HCT116 (cell line): ENCODE results near the gene CDKAL1. TPM values are rescaled to one million over a fixed set of nuclear protein-coding genes. Genes with fewer than 3 reads are reported as not detected.

Source experiments
- ATAC-seq: fragments of 200-7000 bp; cut with Tn5 transposase; 2 replicates; pipeline ENCODE4 v1.9.1; 2020; ENCODE audit warnings: mild to moderate bottlenecking, moderate library complexity
- BruUV-seq: library from RNA; stranded (reverse); fragments of 400-500 nt; replicated peaks from 2 replicates; lab custom pipeline; 2021; lab: Mats Ljungman, UMichigan
- CTCF ChIA-PET: fragments of 300-600 bp; sonication (Branson Sonifier 250); formaldehyde crosslinking; loops from one replicate; lab custom pipeline; 2021; ENCODE audit warnings: antibody characterized with exemption; lab: Charles Lee
- POLR2A ChIA-PET: fragments of 300-600, 350-600 bp; sonication (Branson Sonifier 250); formaldehyde crosslinking; loops from one replicate; lab custom pipeline; 2021; ENCODE audit warnings: antibody characterized with exemption; lab: Charles Lee
- RAD21 ChIA-PET, 2 experiments: fragments of 300-600 bp; sonication (Branson Sonifier 250); formaldehyde crosslinking; loops; one replicate each; lab custom pipeline; 2023; ENCODE audit warnings: low total read pairs in 2 of 2; ENCODE audit not compliant: uncharacterized antibody in 2 of 2, unreplicated experiment in 2 of 2, low non-redundant PET in 1 of 2; lab: Charles Lee
- DNase-seq: peaks from one replicate; pipeline ENCODE4 v3.0.0-alpha.2; 2010; ENCODE audit warnings: low read depth, low spot score
- H2AFZ ChIP-seq: fragments of 200-600 bp; shearing (Covaris generic), sonication (generic); 2 replicates; pipeline ENCODE4 v1.6.1; 2017; ENCODE audit warnings: low read depth, mixed run types, mixed read lengths, antibody characterized with exemption, low read length; ENCODE audit not compliant: poor library complexity, severe bottlenecking
- H3K27ac ChIP-seq: 2 replicates; pipeline ENCODE4 v1.5.1; 2012; ENCODE audit warnings: low read depth, low read length
- H3K27me3 ChIP-seq: fragments of 200-600 bp; sonication (generic); 2 replicates; pipeline ENCODE4 v1.6.1; 2016; ENCODE audit warnings: mixed run types, low read length, mixed read lengths; ENCODE audit not compliant: insufficient read depth
- H3K36me3 ChIP-seq, 2 experiments: fragments of 200-500 bp in 1 of 2; fragments of 200-600 bp in 1 of 2; sonication (Bioruptor generic) in 1 of 2; sonication (generic) in 1 of 2; 2 replicates each; pipeline versions ENCODE4 v1.5.1 to v1.6.1; 2014 to 2016; ENCODE audit warnings: low read length in 2 of 2, inconsistent platforms in 1 of 2, mixed read lengths in 1 of 2, mixed run types in 1 of 2; ENCODE audit not compliant: insufficient read depth in 2 of 2, control insufficient read depth in 1 of 2
- H3K4me1 ChIP-seq, 2 experiments: fragments of 200-600 bp in 1 of 2; sonication (generic) in 1 of 2; 2 replicates each; pipeline versions ENCODE4 v1.5.1 to v1.6.1; 2012 to 2017; ENCODE audit warnings: low read length in 2 of 2, inconsistent platforms in 1 of 2, mild to moderate bottlenecking in 1 of 2, mixed read lengths in 1 of 2, mixed run types in 1 of 2, moderate library complexity in 1 of 2; ENCODE audit not compliant: insufficient read depth in 2 of 2, control insufficient read depth in 1 of 2
- H3K4me2 ChIP-seq: fragments of 200-600 bp; sonication (generic); 2 replicates; pipeline ENCODE4 v1.6.1; 2017; ENCODE audit warnings: mixed run types, low read length, mixed read lengths
- H3K4me3 ChIP-seq, 2 experiments: fragments of 200-600 bp in 1 of 2; sonication (generic) in 1 of 2; replicated peaks in 1 of 2; 2 replicates each; pipeline ENCODE4 v1.5.1; 2011 to 2016; ENCODE audit warnings: low read length in 2 of 2, control low read depth in 1 of 2, low read depth in 1 of 2, mild to moderate bottlenecking in 1 of 2, mixed read lengths in 1 of 2, mixed run types in 1 of 2
- H3K79me2 ChIP-seq: fragments of 200-600 bp; sonication (generic); 2 replicates; pipeline ENCODE4 v1.6.1; 2017; ENCODE audit warnings: mild to moderate bottlenecking, mixed run types, low read length, moderate library complexity, mixed read lengths; ENCODE audit not compliant: insufficient read depth
- H3K9ac ChIP-seq: fragments of 200-600 bp; sonication (generic); 2 replicates; pipeline ENCODE4 v1.6.1; 2016; ENCODE audit warnings: low read length, mixed read lengths
- H3K9me2 ChIP-seq: fragments of 200-600 bp; sonication (generic), shearing (Covaris generic); 2 replicates; pipeline ENCODE4 v1.6.1; 2017; ENCODE audit warnings: mixed run types, mild to moderate bottlenecking, moderate library complexity; ENCODE audit not compliant: insufficient read depth
- H3K9me3 ChIP-seq, 2 experiments: fragments of 200-500 bp in 1 of 2; fragments of 200-600 bp in 1 of 2; sonication (Bioruptor generic) in 1 of 2; sonication (generic) in 1 of 2; 2 replicates each; pipeline ENCODE4 v1.6.1; 2014 to 2017; ENCODE audit warnings: low read length in 2 of 2, mixed read lengths in 2 of 2, inconsistent platforms in 1 of 2, low read depth in 1 of 2, mild to moderate bottlenecking in 1 of 2, mixed run types in 1 of 2, moderate library complexity in 1 of 2; ENCODE audit not compliant: control insufficient read depth in 1 of 2, insufficient read depth in 1 of 2
- H4K20me1 ChIP-seq: fragments of 200-600 bp; sonication (generic), shearing (Covaris generic); 2 replicates; pipeline ENCODE4 v1.6.1; 2017; ENCODE audit warnings: mixed run types, mild to moderate bottlenecking, moderate library complexity; ENCODE audit not compliant: insufficient read depth
- CBX3 ChIP-seq: IDR thresholded peaks from 2 replicates; pipeline ENCODE4 v1.6.1; 2012; ENCODE audit warnings: low read depth
- CEBPB ChIP-seq: IDR thresholded peaks from 2 replicates; pipeline ENCODE4 v1.6.1; 2012; ENCODE audit warnings: low read depth
- EGR1 ChIP-seq: IDR thresholded peaks from 2 replicates; pipeline ENCODE4 v1.6.1; 2012; ENCODE audit warnings: low read depth
- ELF1 ChIP-seq: IDR thresholded peaks from 2 replicates; pipeline ENCODE4 v1.6.1; 2012; ENCODE audit warnings: low read depth, borderline replicate concordance
- EZH2 ChIP-seq: fragments of 200-600 bp; sonication (generic); IDR thresholded peaks from 2 replicates; pipeline ENCODE4 v1.6.1; 2017; ENCODE audit warnings: antibody characterized with exemption, mixed run types
- FOSL1 ChIP-seq: IDR thresholded peaks from 2 replicates; pipeline ENCODE4 v1.6.1; 2012; ENCODE audit warnings: low read depth
- POLR2A ChIP-seq: IDR thresholded peaks from 2 replicates; pipeline ENCODE4 v1.7.0; 2011; ENCODE audit warnings: borderline replicate concordance; ENCODE audit not compliant: insufficient read depth, insufficient read length; ENCODE audit errors: extremely low read depth
- ZFX ChIP-seq: fragments of 450-650 bp; IDR thresholded peaks from 2 replicates; pipeline ENCODE4 v1.6.1; 2017
- ZNF274 ChIP-seq: fragments of 200-500 bp; sonication (Bioruptor generic); IDR thresholded peaks from 2 replicates; pipeline ENCODE4 v1.6.1; 2014; ENCODE audit warnings: mild to moderate bottlenecking, low read depth, low read length, inconsistent platforms
- intact Hi-C: fragments of 100-400 bp; cut with micrococcal nuclease; formaldehyde crosslinking; loops from 2 replicates; pipeline ENCODE4 v1.10.0; 2022
- total RNA-seq: library from RNA; stranded (reverse); gene quantifications from one replicate; pipeline ENCODE4 v1.2.1, GENCODE V29; 2021; ENCODE audit not compliant: unreplicated experiment
- TF ChIP-seq, protein P1 (sequence below): IDR thresholded peaks from 2 replicates; pipeline ENCODE4 v1.6.1; 2012; ENCODE audit warnings: low read depth
- TF ChIP-seq, protein P2 (sequence below): IDR thresholded peaks from 2 replicates; pipeline ENCODE4 v1.6.1; 2011; ENCODE audit warnings: mild to moderate bottlenecking, low read length, moderate library complexity; ENCODE audit not compliant: insufficient replicate concordance; ENCODE audit errors: extremely low read depth

CDKAL1 gene
- total RNA-seq, 1 experiment from 2014 or later = 14.9 TPM

DNA sequence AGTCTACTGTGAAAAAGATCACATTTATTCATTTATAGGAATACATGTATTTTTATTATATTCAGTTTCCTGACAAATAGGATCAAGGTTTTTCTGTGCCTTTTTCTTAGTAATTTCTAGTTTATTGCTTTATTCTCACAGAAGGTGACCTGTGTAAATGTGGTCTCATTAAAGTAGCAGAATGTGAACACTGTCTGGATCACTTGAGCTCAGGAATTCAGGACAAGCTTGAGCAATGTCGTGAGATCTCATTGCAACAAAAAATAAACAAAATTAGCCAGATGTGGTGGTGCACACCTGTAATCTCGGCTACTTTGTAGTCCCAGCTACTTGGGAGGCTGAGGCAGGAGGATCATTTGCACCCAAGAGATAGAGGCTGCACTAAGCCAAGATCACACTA is 516.7 kb downstream of the CDKAL1 start:
- RAD21 ChIA-PET = no interaction called here
- no peaks in the 10 kb centered on the region for H3K36me3 ChIP-seq
- no peak for TF ChIP-seq FOSL1
- no peak for TF ChIP-seq ZFX
- TF ChIP-seq, protein P1, sequence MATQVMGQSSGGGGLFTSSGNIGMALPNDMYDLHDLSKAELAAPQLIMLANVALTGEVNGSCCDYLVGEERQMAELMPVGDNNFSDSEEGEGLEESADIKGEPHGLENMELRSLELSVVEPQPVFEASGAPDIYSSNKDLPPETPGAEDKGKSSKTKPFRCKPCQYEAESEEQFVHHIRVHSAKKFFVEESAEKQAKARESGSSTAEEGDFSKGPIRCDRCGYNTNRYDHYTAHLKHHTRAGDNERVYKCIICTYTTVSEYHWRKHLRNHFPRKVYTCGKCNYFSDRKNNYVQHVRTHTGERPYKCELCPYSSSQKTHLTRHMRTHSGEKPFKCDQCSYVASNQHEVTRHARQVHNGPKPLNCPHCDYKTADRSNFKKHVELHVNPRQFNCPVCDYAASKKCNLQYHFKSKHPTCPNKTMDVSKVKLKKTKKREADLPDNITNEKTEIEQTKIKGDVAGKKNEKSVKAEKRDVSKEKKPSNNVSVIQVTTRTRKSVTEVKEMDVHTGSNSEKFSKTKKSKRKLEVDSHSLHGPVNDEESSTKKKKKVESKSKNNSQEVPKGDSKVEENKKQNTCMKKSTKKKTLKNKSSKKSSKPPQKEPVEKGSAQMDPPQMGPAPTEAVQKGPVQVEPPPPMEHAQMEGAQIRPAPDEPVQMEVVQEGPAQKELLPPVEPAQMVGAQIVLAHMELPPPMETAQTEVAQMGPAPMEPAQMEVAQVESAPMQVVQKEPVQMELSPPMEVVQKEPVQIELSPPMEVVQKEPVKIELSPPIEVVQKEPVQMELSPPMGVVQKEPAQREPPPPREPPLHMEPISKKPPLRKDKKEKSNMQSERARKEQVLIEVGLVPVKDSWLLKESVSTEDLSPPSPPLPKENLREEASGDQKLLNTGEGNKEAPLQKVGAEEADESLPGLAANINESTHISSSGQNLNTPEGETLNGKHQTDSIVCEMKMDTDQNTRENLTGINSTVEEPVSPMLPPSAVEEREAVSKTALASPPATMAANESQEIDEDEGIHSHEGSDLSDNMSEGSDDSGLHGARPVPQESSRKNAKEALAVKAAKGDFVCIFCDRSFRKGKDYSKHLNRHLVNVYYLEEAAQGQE = no peak
- no peak for TF ChIP-seq EGR1
- TF ChIP-seq EZH2 = no peak
- TF ChIP-seq, protein P2, sequence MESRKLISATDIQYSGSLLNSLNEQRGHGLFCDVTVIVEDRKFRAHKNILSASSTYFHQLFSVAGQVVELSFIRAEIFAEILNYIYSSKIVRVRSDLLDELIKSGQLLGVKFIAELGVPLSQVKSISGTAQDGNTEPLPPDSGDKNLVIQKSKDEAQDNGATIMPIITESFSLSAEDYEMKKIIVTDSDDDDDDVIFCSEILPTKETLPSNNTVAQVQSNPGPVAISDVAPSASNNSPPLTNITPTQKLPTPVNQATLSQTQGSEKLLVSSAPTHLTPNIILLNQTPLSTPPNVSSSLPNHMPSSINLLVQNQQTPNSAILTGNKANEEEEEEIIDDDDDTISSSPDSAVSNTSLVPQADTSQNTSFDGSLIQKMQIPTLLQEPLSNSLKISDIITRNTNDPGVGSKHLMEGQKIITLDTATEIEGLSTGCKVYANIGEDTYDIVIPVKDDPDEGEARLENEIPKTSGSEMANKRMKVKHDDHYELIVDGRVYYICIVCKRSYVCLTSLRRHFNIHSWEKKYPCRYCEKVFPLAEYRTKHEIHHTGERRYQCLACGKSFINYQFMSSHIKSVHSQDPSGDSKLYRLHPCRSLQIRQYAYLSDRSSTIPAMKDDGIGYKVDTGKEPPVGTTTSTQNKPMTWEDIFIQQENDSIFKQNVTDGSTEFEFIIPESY = no peak
- TF ChIP-seq CBX3 = no peak
- TF ChIP-seq ELF1 = no peak
- TF ChIP-seq ZNF274 = no peak
- TF ChIP-seq POLR2A = no peak
- no peak for TF ChIP-seq CEBPB
- no peak overlapping the region for H3K4me2 ChIP-seq
- H4K20me1 ChIP-seq = no peaks in the 10 kb centered on the region
- no peaks in the 10 kb centered on the region for H3K9me3 ChIP-seq
- no peak overlapping the region for H3K9ac ChIP-seq
- H3K27me3 ChIP-seq = no peaks in the 10 kb centered on the region
- BruUV-seq = no TSS peak
- POLR2A ChIA-PET = interaction anchor here (0.9 kb wide), 1 partner anchor 542 kb away, joined by 3 read pairs; the partner anchor contains the start of gene SOX4
- no peak for ATAC-seq
- no peaks in the 10 kb centered on the region for H3K9me2 ChIP-seq
- CTCF ChIA-PET = no interaction called here
- H3K27ac ChIP-seq = no peak overlapping the region
- DNase-seq = no peak
- no peaks in the 10 kb centered on the region for H3K79me2 ChIP-seq
- H2AFZ ChIP-seq = no peak overlapping the region
- H3K4me1 ChIP-seq = peaks cover 4 to 9% of the 10 kb centered on the region in 2 experiments; a peak in 2 of 4 replicates
- H3K4me3 ChIP-seq = no peak overlapping the region
- intact Hi-C loops = no loop called here
